B cell (primary cell): ENCODE data around the gene TRPM1.

Experiments used
- EZH2 ChIP-seq: IDR thresholded peaks from 2 replicates; pipeline ENCODE4 v1.6.1; 2012; ENCODE audit warnings: borderline replicate concordance, low read depth, mild to moderate bottlenecking, moderate library complexity, low read length; ENCODE audit not compliant: insufficient read depth, poor library complexity, severe bottlenecking
- TF ChIP-seq, protein P1 (sequence below): fragments of 200-600 bp; IDR thresholded peaks from one replicate; pipeline ENCODE4 v1.8.0; 2022; ENCODE audit warnings: antibody characterized with exemption, mild to moderate bottlenecking

DNA sequence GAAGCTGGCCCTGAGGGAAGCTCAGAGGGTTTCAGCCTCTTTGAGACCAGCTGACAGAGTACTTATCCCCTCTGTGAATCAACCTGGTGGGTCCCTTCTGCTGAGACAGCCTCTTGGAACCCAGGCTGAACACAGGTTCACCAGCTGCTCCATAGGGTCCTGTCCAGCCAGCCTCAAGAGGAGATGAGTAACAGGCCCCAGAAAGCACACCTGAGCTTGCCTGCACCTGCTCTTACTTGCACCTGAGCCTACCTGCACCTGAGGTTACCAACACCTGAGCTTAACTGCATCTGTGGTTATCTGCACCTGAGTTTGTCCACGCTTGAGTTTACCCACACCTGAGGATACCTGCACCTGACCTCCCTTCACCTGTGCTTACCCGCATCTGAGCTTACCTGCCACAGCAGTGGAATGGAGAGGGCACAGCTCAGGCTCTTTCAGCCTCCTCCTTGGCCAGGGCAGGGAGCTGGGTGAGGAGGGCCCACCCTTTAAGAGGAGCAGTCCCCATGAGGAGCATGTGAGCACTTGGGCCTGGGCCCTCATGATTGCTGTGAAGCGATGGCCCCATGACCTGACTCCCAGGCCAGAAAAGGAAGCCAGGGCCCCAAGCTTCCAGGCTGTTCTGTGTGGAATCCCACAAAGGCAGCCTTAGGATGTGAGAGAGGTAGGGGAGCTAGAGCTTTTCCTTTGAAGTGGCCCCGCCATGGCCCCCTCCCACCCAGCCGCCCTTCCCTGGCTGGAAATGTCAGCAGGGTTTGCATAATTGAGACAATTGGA lies at the start of gene TRPM1:
- TF ChIP-seq, protein P1, sequence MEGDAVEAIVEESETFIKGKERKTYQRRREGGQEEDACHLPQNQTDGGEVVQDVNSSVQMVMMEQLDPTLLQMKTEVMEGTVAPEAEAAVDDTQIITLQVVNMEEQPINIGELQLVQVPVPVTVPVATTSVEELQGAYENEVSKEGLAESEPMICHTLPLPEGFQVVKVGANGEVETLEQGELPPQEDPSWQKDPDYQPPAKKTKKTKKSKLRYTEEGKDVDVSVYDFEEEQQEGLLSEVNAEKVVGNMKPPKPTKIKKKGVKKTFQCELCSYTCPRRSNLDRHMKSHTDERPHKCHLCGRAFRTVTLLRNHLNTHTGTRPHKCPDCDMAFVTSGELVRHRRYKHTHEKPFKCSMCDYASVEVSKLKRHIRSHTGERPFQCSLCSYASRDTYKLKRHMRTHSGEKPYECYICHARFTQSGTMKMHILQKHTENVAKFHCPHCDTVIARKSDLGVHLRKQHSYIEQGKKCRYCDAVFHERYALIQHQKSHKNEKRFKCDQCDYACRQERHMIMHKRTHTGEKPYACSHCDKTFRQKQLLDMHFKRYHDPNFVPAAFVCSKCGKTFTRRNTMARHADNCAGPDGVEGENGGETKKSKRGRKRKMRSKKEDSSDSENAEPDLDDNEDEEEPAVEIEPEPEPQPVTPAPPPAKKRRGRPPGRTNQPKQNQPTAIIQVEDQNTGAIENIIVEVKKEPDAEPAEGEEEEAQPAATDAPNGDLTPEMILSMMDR = no peak
- TF ChIP-seq EZH2 = no peak
